Thymus (tissue), 11 donors: Measurements from ENCODE around the gene CHAF1A. TPM values are rescaled to one million over a fixed set of nuclear protein-coding genes. Genes with fewer than 3 reads are reported as not detected.

Experiments used
- DNase-seq, 9 donors: peaks; one replicate each; pipeline ENCODE4 v3.0.0-alpha.2; 2013; ENCODE audit warnings: low spot score in 9 of 9, low read depth in 6 of 9, missing footprints in 1 of 9
- H3K27ac ChIP-seq, 2 donors: one replicate each; pipeline ENCODE4 v1.5.1; 2013; ENCODE audit warnings: control low read depth in 1 of 2, low read depth in 1 of 2, low read length in 1 of 2, mild to moderate bottlenecking in 1 of 2, moderate library complexity in 1 of 2
- H3K27me3 ChIP-seq, 2 donors: one replicate each; pipeline ENCODE4 v1.5.1; 2013; ENCODE audit warnings: low read length in 1 of 2; ENCODE audit not compliant: control insufficient read depth in 2 of 2, insufficient read depth in 1 of 2
- H3K36me3 ChIP-seq, 2 donors: one replicate each; pipeline ENCODE4 v1.5.1; 2013; ENCODE audit warnings: low read length in 1 of 2, mild to moderate bottlenecking in 1 of 2, moderate library complexity in 1 of 2; ENCODE audit not compliant: control insufficient read depth in 2 of 2, insufficient read depth in 2 of 2
- H3K4me1 ChIP-seq, 2 donors: one replicate each; pipeline ENCODE4 v1.5.1; 2013; ENCODE audit warnings: low read length in 2 of 2; ENCODE audit not compliant: control insufficient read depth in 2 of 2, insufficient read depth in 2 of 2
- H3K4me3 ChIP-seq, 2 donors: one replicate each; pipeline ENCODE4 v1.5.1; 2013; ENCODE audit warnings: low read length in 2 of 2, control low read depth in 1 of 2, mild to moderate bottlenecking in 1 of 2
- H3K9me3 ChIP-seq, 2 donors: one replicate each; pipeline ENCODE4 v1.5.1; 2013; ENCODE audit warnings: low read length in 1 of 2, mild to moderate bottlenecking in 1 of 2; ENCODE audit not compliant: control insufficient read depth in 2 of 2, insufficient read depth in 1 of 2
- WGBS: extraction: QIAGEN DNeasy Blood & Tissue Kit; methylation state at CpG from one replicate; pipeline ENCODE4 v1.1.7; 2013; 5-methylcytosine and 5-hydroxymethylcytosine counted together
- polyA plus RNA-seq: library from polyadenylated mRNA; stranded (reverse); fragments of 200-250 nt; gene quantifications from one replicate; pipeline ENCODE4 v1.2.3, GENCODE V29; 2013
- total RNA-seq: library from RNA; stranded (reverse); fragments of 120-200 nt; gene quantifications from one replicate; pipeline ENCODE4 v1.2.4, GENCODE V29; 2013
- donor health status: healthy.

Gene CHAF1A
- total and polyA plus RNA-seq, 2 donors: 3.5 to 19.5 TPM

DNA sequence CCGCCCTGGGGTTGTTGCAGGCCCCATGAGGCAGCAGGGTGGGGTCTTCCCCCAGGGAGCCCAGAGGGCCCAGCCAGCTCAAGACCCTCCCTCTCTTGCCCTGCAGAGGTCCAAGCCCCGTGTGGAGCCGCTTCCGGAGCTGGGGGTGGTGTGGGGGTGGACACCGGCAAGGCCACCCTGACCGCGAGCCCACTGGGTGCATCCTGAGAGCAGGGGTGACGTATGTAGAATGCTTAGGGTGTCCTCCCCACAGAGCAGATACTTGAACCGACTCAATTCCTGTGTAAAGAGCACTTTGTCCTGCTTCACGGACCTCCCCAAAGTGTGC is 40.3 kb downstream of the CHAF1A start:
- Histone ChIP-seq H3K36me3 (peaks cover 65 to 75% of the 10 kb centered on the region in 2 donors), H3K27ac (no peak overlapping the region), H3K27me3 (no peaks in the 10 kb centered on the region), H3K4me3 (no peak overlapping the region), H3K4me1 (no peaks in the 10 kb centered on the region), H3K9me3 (peaks cover 0 to 4% of the 10 kb centered on the region in 2 donors)
- 96% methylated on average over 10 of the region's 10 CpGs for WGBS
- no peak for DNase-seq

DNA sequence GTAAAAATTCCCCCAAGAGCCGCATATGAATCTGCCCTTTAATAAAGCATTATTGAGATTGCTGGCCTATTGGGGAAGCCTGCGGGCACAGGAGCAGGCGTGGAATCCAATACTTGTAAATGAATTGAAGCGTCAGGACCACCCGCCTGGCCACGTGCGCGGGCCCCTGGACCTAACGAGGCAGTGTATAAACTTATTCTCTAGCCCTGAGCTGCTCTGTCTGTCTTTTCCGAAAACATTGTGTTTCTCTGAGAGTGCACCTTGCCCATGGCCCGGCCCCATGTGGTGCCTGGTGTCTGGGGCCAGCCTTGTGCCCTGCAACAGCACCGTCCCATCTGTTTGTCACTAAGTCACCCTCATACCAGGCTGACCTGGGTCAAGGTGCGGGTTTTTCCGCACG is 40.7 kb downstream of the CHAF1A start:
- Histone ChIP-seq H3K27me3 (no peaks in the 10 kb centered on the region), H3K9me3 (peaks cover 0 to 4% of the 10 kb centered on the region in 2 donors), H3K36me3 (peaks cover 65 to 79% of the 10 kb centered on the region in 2 donors), H3K4me1 (no peaks in the 10 kb centered on the region), H3K27ac (no peak overlapping the region), H3K4me3 (no peak overlapping the region)
- no peak for DNase-seq
- 96% methylated on average over 15 of the region's 15 CpGs for WGBS

DNA sequence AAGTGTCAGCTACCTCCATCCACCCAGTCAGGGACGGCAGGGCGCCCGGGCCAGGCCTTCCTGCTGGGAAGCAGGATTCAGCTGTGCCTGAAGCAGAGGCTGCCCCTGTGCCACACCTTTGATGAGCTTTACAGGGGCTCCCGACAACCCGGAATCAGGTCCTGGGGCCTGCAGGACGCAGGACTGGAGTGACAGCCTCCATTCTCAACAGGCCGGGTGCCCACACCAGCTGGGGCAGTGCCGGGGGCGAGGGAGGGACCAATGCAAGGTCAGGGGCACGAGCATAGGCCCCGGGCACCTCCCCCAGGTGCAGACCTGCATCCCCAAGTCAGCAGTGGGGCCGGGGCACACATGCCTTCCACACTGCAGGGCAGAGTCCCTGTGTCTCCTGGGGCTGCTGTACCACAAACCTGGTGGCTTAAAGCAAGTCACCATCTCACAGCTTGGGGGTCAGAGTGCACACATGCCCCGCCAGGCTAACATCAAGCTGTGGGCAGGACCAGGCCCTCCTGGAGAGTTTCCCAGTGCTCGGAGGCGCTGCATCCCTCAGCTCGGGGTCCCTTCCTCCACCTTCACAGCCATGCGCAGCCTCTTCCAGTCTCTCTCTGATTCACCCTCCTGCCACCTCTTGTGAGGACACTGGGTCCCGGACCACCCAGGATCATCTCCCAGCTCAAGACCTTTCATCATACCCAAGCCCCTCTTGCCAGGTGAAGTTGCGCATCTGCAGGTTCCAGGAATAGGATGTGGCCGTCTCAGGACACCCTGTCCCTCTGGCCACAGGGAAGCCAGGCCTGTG is 41.7 kb downstream of the CHAF1A start:
- H3K9me3 ChIP-seq: peaks cover 0 to 4% of the 10 kb centered on the region in 2 donors
- no peak overlapping the region for H3K27ac ChIP-seq
- WGBS: 96% methylated on average over 20 of the region's 20 CpGs
- peaks cover 75 to 81% of the 10 kb centered on the region in 2 donors for H3K36me3 ChIP-seq
- H3K4me3 ChIP-seq: no peak overlapping the region
- no peaks in the 10 kb centered on the region for H3K27me3 ChIP-seq
- no peaks in the 10 kb centered on the region for H3K4me1 ChIP-seq
- no peak for DNase-seq

DNA sequence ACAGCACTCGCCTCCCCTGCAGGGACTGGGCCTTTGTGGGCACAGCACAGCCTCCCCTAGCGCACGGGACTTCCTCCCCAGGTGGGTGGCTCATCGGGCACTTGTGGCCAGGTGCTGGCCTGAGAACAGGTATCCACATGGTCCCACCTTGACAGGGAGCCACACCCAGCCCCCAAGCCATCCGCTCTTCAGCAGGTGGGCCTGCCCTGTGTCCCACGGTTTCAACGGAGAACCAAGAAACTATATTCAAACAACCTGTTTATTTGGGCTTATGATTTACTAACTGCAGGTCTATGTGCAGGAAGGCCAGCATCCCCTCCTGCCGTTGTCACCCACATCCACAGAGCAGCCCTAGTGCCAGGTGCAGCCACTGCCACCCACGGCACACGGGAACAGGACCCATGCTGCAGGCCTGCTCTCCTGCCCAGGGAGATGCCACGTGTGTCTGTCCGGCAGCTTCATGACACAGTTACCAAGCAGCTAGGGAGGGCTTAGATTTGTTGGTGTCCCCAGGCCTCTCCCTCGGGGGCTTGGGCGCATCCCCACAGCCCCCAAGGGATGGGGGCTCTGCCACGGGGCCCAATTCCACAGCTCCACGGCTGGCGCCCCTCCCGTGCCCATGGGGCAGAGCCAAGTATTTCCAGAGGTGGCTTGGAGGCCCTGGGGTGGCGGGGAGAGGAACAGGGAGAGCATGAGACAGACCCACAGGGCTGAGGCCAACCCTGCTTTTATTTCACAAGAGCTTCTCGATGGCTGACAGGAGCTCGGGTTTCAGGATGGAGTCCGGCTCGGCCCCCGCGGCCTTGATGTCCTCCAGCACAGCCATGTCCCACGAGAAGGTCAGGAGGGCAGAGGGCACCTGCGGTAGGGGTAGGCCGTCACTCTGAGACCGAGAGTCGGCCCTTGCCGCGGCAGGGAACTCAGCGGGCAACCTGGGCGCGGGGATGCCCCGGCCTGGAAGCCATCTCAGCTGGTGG is 42.6 kb downstream of the CHAF1A start:
- WGBS: 95% methylated on average over 36 of the region's 36 CpGs
- Histone ChIP-seq H3K4me1 (no peaks in the 10 kb centered on the region), H3K36me3 (peaks cover 72 to 77% of the 10 kb centered on the region in 2 donors), H3K27me3 (no peaks in the 10 kb centered on the region), H3K4me3 (no peak overlapping the region), H3K27ac (no peak overlapping the region), H3K9me3 (peaks cover 0 to 4% of the 10 kb centered on the region in 2 donors)
- DNase-seq: no peak

DNA sequence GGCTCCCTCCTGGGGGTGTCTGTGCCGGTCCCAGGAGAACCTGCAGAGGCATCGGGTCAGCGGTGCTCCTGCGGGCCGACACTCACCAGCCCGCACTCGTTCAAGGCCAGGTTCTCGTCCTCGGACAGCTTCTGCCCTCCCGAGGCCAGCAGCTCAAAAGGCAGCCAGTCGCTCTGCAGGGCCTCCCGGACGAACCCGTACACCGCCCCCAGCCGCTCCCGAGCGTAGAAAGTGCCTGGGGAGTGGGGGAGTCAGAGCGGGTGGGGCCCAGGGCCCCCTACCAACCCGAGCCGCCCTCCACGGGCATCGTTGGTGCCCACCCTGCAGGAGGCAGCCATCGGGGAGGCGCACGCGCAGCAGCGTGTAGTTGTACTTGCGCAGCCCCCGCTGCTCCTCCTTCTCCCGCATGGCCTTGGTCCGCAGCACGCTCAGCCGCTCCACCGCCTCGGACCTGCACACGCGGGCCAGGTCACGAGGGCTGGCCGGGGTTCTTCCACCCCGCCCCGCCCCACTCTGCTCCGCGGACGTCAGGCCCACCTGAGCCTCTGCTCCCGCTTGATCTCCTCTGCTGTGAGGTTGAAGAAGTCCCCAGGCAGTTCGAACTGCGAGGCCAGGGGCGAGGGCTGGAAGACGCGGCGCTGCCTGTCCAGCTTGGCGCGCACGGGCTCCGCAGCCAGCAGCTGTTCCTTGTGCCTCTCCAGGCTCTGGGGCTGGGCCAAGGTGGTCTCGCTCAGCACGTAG is 43.7 kb downstream of the CHAF1A start:
- H3K27me3 ChIP-seq: no peaks in the 10 kb centered on the region
- H3K9me3 ChIP-seq: peaks cover 0 to 4% of the 10 kb centered on the region in 2 donors
- H3K27ac ChIP-seq: no peak overlapping the region
- peaks cover 73 to 78% of the 10 kb centered on the region in 2 donors for H3K36me3 ChIP-seq
- H3K4me3 ChIP-seq: no peak overlapping the region
- 98% methylated on average over 58 of the region's 58 CpGs for WGBS
- DNase-seq: no peak
- no peaks in the 10 kb centered on the region for H3K4me1 ChIP-seq

DNA sequence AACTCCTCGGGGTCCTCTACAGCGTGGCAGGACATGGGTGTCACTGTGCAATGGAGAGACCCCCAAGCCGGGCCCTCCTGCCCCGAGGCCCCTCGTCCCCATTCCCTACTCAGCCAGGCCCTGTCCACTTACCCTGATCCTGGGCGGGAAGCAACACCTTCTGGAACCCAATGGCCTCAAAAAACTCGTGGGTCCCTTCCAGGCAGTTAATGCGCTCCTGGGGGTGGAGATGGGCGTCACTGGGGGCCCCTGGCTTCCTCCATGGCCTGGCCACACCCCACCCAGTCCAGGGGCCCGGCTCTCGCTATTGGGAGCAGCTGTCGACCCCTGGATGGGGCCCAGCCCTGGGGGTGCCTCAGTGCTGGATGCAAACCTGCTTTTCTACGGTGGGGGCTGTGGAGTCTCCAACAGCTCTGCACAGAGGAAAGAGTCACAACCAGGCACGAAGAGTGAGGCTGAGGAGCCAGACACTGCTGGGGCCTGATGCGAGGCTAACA is 44.3 kb downstream of the CHAF1A start:
- no peaks in the 10 kb centered on the region for H3K27me3 ChIP-seq
- DNase-seq: no peak
- WGBS: 94% methylated on average over 15 of the region's 15 CpGs
- H3K4me1 ChIP-seq: no peaks in the 10 kb centered on the region
- H3K27ac ChIP-seq: no peak overlapping the region
- peaks cover 0 to 4% of the 10 kb centered on the region in 2 donors for H3K9me3 ChIP-seq
- H3K4me3 ChIP-seq: no peak overlapping the region
- H3K36me3 ChIP-seq: peaks cover 75 to 84% of the 10 kb centered on the region in 2 donors

DNA sequence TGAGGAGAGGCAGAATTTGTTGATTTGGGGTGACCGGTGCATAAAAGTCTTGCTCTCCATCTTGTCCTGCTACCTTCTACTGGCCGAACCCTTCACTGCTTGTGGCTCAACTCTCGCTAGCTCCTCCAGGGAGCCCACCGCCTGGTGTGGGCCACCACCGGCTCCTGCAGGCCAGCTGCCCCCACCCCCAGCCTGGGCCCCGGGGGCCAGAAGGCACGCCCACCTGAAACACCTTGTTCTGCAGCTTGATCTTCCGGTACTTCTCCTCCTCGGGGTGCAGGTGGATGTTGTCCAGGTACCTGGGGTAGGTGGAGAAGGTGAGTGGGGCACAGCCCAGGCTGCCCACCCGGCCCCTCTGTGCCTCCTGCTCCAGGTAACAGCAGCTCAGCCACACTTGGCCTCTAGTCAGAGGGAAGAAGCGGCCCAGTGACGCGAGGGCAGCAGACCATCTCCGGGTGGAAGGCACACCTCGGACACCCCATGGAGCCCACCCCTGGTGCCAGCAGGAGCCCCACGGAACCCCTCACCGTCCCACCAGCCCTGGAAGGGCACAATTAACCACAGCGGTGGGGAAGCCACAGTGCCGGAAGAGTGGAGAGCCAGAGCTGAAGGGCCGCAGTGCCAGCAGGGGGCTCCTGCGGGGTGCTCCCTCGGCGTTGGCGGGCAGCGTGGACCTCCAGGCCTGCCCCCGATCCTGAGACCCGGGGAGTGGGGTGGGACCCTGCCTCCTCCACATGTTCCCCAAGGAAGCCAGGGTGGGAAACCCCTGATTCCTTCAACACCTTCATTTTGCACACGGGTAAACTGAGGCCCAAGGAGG is 45.1 kb downstream of the CHAF1A start:
- Histone ChIP-seq H3K36me3 (peaks cover 75 to 86% of the 10 kb centered on the region in 2 donors), H3K4me1 (no peaks in the 10 kb centered on the region), H3K27ac (no peak overlapping the region), H3K9me3 (peaks cover 0 to 4% of the 10 kb centered on the region in 2 donors), H3K27me3 (no peaks in the 10 kb centered on the region), H3K4me3 (no peak overlapping the region)
- DNase-seq: no peak
- 97% methylated on average over 28 of the region's 28 CpGs for WGBS
